Stimulated activated CD8-positive, alpha-beta memory T cell treated with anti-CD3 and anti-CD28 coated beads, Interleukin-15, amount 100 ng/mL, for 4 hours (primary cell): ENCODE results near the gene CEP72.
"Not testable (repeated sequence)": the region's sequence is repeated elsewhere in the genome, so short reads cannot be mapped to it uniquely, and the experiment has no call there.

Experiments used
- DNase-seq, 2 donors: peaks; one replicate each; pipeline ENCODE4 v3.0.0-alpha.2; 2020; ENCODE audit warnings: low read depth in 2 of 2

CEP72 gene

GRCh38 chr5:684751-685216 lies 72.6 kb downstream of the CEP72 start:
- DNase-seq: no peak

- no peak for DNase-seq
These were observed 73.4 kb downstream of the CEP72 start for GRCh38 chr5:685262-686171.

DNA sequence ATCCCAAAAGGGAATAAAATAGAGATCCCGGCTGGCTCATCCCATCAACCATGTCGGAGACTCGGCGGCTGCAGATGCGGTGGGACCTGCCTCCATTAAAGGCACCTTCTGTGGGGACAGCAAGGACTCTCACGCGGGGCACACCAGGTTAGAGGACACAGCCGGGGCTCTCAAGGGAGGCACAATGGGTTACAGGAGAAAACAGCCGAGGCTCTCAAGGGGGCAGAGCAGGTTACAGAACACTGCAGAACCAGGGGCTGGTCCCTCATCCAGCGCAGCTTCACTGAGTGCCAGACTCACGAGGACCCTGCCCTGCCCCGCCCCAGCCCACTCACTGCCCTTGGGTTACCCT lies 74.0 kb downstream of the CEP72 start:
- not testable (repeated sequence) for DNase-seq

DNA sequence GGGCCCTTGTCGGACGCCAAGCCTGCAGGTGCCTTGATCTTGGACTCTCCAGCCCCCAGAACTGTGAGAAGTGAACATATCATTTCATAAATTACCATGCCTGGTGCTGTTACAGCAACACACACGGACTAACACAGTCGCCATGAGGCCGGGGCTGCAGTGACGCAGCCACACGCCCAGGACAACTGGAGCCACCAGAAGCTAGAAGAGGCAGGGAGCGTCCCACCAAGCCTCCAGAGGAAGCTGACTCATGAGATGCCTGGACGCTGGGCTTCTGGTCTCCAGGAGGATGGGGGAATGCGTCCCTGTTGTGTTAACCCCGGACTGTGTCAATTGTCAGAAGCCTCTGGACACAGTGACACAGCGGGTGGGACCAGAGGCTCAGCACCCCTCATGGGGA lies 74.8 kb downstream of the CEP72 start:
- DNase-seq: not testable (repeated sequence)

GRCh38 chr5:688348-689010 lies 76.3 kb downstream of the CEP72 start:
- not testable (repeated sequence) for DNase-seq

DNA sequence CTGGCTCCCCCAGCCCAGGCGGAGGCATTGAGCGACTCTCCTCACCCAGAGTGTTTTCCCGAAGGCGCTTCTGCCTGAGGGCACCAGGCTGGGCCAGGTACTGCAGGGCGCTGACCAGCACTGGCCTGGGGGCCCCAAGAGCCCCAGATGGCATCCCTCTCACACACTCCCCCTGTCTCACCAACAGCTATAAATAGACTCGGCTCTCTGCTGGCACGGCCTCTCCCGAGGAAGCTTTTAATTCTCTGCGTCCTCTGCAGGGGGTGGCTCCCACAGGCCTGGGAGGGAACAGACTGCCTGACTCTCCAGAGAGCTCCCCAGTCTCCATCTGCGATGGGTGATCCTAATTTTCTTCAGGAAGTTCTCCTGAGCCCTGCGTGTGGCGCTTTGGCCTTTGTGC lies 78.2 kb downstream of the CEP72 start:
- not testable (repeated sequence) for DNase-seq

DNA sequence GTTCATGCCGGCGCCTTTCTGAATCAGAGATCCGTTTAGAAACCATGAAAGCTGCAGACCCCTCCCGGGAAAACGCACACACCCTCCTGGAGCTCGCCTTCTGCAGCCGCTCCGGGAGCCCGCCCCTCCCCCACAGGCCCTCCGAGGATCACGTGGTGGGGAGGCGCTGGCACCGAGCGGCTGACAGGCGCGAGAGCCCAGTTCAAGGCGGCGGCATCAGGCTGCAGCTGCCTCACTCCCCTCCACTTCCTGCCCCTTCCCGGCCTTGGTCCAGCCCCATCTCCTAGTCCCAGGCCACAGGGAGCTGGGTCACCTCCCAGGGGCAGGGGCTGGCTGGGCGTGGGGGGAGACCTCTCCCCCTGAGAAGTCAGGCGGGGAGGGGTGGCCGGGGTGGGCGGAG lies 78.9 kb downstream of the CEP72 start:
- not testable (repeated sequence) for DNase-seq

GRCh38 chr5:691817-692528 lies 79.8 kb downstream of the CEP72 start:
- DNase-seq: no peak

- DNase-seq: not testable (repeated sequence)
These were observed 80.4 kb downstream of the CEP72 start for GRCh38 chr5:692529-693041.

DNA sequence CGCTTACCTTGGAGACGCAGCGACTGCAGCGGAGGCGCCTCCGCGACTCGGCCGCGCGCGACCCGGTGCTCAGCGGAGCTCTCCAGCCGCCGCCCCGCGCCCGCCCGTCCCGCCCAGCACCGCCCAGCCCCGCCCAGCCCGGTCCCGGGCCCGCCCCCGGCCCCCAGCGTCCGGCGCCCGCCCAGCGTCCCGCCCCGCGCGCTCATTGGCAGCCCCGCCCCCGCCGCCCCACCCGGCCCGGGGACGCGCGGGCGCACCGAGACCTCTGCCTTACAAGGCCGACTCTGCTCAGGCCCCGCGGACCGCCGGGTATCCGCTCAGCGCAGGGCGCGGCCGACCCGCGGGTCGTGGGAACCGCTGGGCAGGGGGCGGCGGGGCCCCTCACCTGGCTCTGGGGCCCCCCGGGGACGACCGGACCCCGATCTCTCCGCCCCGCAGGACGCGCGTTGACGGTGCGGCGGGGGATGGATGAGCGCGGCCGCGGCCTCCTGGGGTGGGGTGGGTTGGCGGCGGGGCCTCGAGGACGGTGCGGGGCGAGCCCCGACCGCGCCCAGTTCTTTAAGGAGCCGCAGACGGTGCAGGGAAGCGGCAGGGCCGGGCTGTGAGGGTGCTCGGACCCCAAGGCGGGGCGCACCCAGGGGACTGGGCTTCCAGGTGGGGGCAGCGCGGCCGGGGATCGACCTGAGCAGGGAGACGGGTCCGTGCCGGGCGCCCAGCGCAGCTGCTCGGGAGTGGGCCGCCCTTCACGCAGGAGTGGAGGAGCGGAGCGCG lies 81.3 kb downstream of the CEP72 start, which contains the start of gene TPPP:
Gene TPPP (minus strand): TSS at position 82 of the 771 bp plus-strand sequence. CDS start 15,292 bp downstream, outside the sequence.
- peak; percentile 54 to 60 for DNase-seq

GRCh38 chr5:694042-694431 lies 81.9 kb downstream of the CEP72 start:
- not testable (repeated sequence) for DNase-seq

- not testable (repeated sequence) for DNase-seq
These were observed 83.3 kb downstream of the CEP72 start for GRCh38 chr5:695475-695874.

GRCh38 chr5:696191-696590 lies 84.1 kb downstream of the CEP72 start:
- not testable (repeated sequence) for DNase-seq

DNA sequence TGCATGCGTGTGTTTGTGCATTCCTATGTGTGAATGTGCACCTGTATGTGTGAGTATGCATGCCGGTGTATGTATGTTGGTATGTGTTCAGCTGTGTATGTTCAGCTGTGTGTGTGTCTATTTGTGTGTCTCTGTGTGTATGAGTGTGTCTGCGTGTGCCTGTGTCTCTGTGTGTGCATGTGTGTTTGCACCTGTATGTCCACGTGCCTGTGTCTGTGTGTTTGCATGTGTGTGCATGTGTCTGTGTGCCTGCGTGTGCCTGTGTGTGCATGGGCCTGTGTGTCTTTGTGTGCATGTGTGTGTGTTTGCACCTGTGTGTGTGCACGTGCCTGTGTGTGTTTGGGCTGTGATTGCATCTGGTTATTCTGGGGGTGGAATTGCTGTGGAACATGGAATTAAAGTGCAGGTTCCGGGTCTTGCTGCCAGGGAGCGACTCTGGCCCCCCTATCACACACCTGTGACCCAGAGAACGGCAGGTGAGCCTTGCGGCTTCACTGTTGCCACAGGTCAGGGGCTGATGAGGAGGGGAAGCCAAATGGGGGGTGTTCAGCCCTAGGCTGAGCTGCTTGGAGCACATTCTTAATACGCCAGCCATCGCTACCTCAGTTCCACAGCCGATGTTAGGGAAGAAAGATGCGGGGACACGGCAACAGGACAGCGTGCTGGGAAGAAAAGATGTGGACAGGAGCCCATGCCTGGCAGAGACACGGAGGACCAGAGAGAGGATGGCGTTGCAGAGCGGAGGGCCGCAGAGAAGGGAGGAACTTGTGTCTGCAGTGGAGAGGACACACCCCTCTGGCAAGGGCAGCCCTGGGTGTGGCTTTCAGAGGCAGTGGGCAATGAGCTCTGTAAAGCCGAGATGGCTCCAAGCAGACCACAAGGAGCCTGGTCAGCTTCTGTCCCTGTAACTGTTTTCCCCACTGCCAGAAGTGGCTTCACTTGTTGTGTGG lies 84.9 kb downstream of the CEP72 start:
- DNase-seq: not testable (repeated sequence)
